ENCODE data around the gene WIPF2.

The WIPF2 gene

DNA sequence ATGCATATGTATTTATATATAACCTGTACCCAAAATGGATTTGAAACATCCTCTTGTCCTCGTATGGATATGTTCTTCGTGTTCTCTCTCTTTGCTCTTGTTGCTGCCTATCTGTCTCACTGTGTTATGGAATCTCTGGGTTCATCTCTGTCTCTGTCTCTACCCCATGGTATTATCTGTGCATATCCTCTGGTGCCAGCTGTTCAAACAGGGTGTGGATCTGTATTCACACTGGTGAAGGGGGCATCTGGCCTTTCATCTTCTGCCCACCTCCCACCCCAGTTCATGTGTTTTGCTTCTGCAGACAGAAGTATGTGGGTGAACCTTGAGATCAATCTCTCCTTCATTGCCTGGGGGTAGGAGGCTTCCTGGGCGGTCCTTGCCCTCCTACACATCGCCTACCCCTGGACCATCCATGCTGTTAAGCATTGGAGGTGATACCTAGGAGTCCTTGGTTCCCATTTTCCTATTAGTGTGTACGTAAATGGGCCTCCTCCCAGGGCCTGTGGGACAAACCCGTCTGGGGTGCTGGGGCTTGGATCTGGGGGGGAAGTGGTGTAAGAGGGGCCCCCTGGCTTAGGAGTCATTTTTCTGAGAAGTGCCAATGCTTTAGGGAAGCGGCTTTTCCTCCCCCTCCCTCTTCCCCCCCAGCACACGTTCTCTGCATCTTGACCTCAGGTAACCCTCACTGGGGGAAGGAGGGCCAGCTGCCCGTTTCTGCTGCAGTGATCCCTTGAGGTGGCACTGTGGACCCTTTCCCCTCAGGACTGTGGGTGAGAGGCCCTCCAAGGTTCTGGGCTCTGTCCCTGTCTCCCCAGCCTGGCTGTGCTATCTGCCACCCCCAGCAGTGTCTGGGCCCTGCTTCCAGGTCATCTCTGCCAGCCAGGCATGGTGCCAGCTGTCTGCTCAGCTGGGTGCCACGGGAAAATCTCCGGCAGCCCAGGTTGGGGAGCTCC, 111.0 kb downstream of the WIPF2 start:
- no peak for FAIRE-seq

DNA sequence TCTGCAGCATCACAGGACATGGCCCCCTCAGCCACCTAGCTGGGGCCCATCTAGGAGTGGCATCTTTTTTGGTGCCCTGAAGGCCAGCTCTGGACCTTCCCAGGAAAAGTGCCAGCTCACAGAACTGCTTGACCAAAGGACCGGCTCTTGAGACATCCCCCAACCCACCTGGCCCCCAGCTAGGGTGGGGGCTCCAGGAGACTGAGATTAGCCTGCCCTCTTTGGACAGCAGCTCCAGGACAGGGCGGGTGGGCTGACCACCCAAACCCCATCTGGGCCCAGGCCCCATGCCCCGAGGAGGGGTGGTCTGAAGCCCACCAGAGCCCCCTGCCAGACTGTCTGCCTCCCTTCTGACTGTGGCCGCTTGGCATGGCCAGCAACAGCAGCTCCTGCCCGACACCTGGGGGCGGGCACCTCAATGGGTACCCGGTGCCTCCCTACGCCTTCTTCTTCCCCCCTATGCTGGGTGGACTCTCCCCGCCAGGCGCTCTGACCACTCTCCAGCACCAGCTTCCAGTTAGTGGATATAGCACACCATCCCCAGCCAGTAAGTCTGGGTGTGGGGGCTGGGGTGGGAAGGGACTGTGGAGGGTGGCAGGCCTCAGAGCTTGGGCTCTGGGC, 111.9 kb downstream of the WIPF2 start:
- no peak for FAIRE-seq

DNA sequence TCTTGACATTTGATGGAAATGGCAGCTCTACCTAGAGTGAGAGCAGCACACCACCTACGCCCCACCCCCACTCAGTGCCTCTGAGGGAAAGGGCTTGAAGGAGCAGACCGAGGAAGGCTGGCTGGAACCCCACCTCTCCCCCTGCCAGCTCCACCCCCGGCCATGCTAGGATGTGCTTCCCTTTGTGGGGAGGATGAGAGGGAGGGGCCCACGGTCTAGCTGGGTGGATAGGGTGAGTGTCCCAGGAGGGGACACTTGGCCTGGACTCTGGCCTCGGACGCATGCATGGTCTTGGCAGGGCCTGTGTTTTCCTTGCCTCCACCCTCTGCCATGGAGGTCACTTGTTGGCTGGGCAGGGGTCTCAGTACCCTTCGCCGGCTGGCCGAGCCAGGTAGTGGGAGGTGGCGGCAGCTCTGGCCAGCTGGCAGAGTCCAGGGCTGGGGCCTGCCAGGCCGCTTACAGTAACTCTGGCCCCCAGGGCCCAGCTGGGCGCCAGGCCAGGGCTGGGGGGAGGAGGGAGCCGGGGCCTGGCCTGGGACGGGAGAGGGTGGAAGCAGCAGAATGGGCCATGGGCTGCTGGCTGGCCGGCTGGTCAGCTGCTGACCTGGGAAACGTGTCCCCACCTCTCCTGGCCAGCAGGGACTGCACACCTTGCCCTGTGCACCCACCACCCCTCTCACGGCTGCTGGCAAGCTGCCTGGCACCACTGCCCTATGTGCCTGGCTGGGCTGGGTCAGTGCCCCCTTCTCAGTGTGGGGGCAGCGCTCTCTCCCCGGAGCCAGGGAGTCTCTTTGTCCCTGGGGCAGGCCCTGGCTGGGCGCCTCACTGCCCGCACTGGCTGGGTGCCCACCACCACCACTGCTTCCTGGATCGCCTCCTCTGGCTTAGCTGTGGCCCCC, 112.9 kb downstream of the WIPF2 start:
- FAIRE-seq, result no peak
